ENCODE measurements around the gene ARID4A. TPM values are rescaled to one million over a fixed set of nuclear protein-coding genes. Genes with fewer than 3 reads are reported as not detected.

Gene ARID4A
- total RNA-seq, 1 experiment from 2014 or later, result 12.5 TPM

- ChIA-PET POLR2A (interaction anchor here (1.5 to 2.5 kb wide), 2 partner anchors 99 to 152 kb away, joined by 5 to 9 read pairs; partner anchors contain the start of genes ARID4A and PSMA3), CTCF (interaction anchor here (1.8 to 1.9 kb wide), 2 partner anchors 11 to 98 kb away, joined by 10 to 12 read pairs; partner anchors contain the start of gene ARID4A)
- Mint-ChIP-seq H3K4me3 (no peak overlapping the region), H3K27me3 (ENCODE audit: low read depth) (peaks cover 31% of the 10 kb centered on the region), H3K9me3 (no peaks in the 10 kb centered on the region), H3K36me3 (no peaks in the 10 kb centered on the region), H3K27ac (no peak overlapping the region), H3K4me1 (peaks cover 31% of the 10 kb centered on the region)
- no peak for ATAC-seq
- no peak for DNase-seq (ENCODE audit: low spot score)
- TF ChIP-seq NFYB (CRISPR knock-in tag; conservative IDR thresholded peaks at IDR 0.05; ENCODE audit: low read depth) (no peak), MAX (CRISPR knock-in tag; IDR thresholded peaks at IDR 0.05) (no peak), PREB (CRISPR knock-in tag; IDR thresholded peaks at IDR 0.05; ENCODE audit: borderline replicate concordance) (no peak), FOXP1 (CRISPR knock-in tag; IDR thresholded peaks at IDR 0.05; ENCODE audit: borderline replicate concordance) (no peak), ATF3 (CRISPR knock-in tag; conservative IDR thresholded peaks at IDR 0.05) (no peak)
Observed at GRCh38 chr14:58397156-58397555, 98.8 kb downstream of the ARID4A start.

- no peak overlapping the region for H3K4me3 Mint-ChIP-seq
- no peaks in the 10 kb centered on the region for H3K36me3 Mint-ChIP-seq
- DNase-seq (ENCODE audit: low spot score), result no peak
- no peak overlapping the region for H3K27ac Mint-ChIP-seq
- peaks cover 31% of the 10 kb centered on the region for H3K27me3 Mint-ChIP-seq (ENCODE audit: low read depth)
- no peaks in the 10 kb centered on the region for H3K9me3 Mint-ChIP-seq
- no peak for ATAC-seq
- CTCF ChIA-PET, result no interaction called here
- H3K4me1 Mint-ChIP-seq, result peaks cover 31% of the 10 kb centered on the region
- no peak for TF ChIP-seq SP1 (CRISPR knock-in tag; conservative IDR thresholded peaks at IDR 0.05)
- TF ChIP-seq HMGA2 (CRISPR knock-in tag; IDR thresholded peaks at IDR 0.05), result peak; percentile 94
- POLR2A ChIA-PET, result no interaction called here
Observed at GRCh38 chr14:58398495-58398894, 100.1 kb downstream of the ARID4A start.

GRCh38 chr14:58398895-58399294, 100.5 kb downstream of the ARID4A start:
- DNase-seq (ENCODE audit: low spot score) (no peak), ATAC-seq (no peak)
- no peak overlapping the region for H3K4me3 Mint-ChIP-seq
- CTCF ChIA-PET, result no interaction called here
- POLR2A ChIA-PET, result no interaction called here
- no peak overlapping the region for H3K27ac Mint-ChIP-seq
- peaks cover 31% of the 10 kb centered on the region for H3K4me1 Mint-ChIP-seq
- peaks cover 31% of the 10 kb centered on the region for H3K27me3 Mint-ChIP-seq (ENCODE audit: low read depth)
- TF ChIP-seq JUN (CRISPR knock-in tag; IDR thresholded peaks at IDR 0.05), result no peak
- no peak for TF ChIP-seq FOXP1 (CRISPR knock-in tag; IDR thresholded peaks at IDR 0.05; ENCODE audit: borderline replicate concordance)
- TF ChIP-seq NR3C1 (CRISPR knock-in tag; conservative IDR thresholded peaks at IDR 0.05; ENCODE audit: low read depth), result no peak
- no peak for TF ChIP-seq NR2C2 (CRISPR knock-in tag; IDR thresholded peaks at IDR 0.05)
- no peak for TF ChIP-seq ZNF138 (CRISPR knock-in tag; conservative IDR thresholded peaks at IDR 0.05)
- TF ChIP-seq ATF3 (CRISPR knock-in tag; conservative IDR thresholded peaks at IDR 0.05), result no peak
- no peak for TF ChIP-seq TEAD1 (CRISPR knock-in tag; IDR thresholded peaks at IDR 0.05)
- no peak for TF ChIP-seq USF2 (CRISPR knock-in tag; IDR thresholded peaks at IDR 0.05)
- TF ChIP-seq RELA (CRISPR knock-in tag; IDR thresholded peaks at IDR 0.05; ENCODE audit: borderline replicate concordance), result no peak
- TF ChIP-seq SP1 (CRISPR knock-in tag; conservative IDR thresholded peaks at IDR 0.05), result no peak
- no peak for TF ChIP-seq ZNF671 (CRISPR knock-in tag; IDR thresholded peaks at IDR 0.05)
- no peak for TF ChIP-seq ZNF263 (CRISPR knock-in tag; IDR thresholded peaks at IDR 0.05; ENCODE audit: low read depth)
- no peak for TF ChIP-seq KAT7 (CRISPR knock-in tag; IDR thresholded peaks at IDR 0.05; ENCODE audit: borderline replicate concordance)
- TF ChIP-seq NFYB (CRISPR knock-in tag; conservative IDR thresholded peaks at IDR 0.05; ENCODE audit: low read depth), result no peak
- TF ChIP-seq CDX4 (CRISPR knock-in tag; IDR thresholded peaks at IDR 0.05; ENCODE audit: borderline replicate concordance), result no peak
- TF ChIP-seq MLX (CRISPR knock-in tag; IDR thresholded peaks at IDR 0.05), result no peak
- no peak for TF ChIP-seq HMGA2 (CRISPR knock-in tag; IDR thresholded peaks at IDR 0.05)
- no peak for TF ChIP-seq GABPB1 (CRISPR knock-in tag; IDR thresholded peaks at IDR 0.05)
- no peak for TF ChIP-seq FOXP4 (CRISPR knock-in tag; IDR thresholded peaks at IDR 0.05)
- no peaks in the 10 kb centered on the region for H3K9me3 Mint-ChIP-seq
- H3K36me3 Mint-ChIP-seq, result no peaks in the 10 kb centered on the region
